ENCODE results near the gene ANKS1B.

ANKS1B gene

DNA sequence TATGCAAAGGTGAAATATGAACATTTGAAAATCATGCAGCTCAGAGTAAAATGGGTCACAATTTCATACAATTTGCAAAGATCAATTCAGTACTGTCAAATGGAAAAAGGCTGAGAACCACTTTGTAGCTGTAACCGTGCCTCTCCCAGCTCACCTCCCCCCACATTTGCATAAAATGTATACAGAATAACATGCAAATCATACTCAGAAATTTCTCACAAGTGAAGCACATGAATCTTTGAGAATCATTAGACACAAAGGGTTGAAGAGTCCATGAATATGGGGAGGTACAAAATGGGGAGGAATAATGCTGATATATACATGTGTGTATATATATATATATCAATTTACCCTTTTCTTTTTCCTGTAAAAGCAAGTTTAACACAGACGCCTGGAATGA, 1177.5 kb downstream of the ANKS1B start:
- TF ChIP-seq CTCF (IDR thresholded peaks at IDR 0.05; ENCODE audit: low read length) (no peak), EZH2 (IDR thresholded peaks at IDR 0.05; ENCODE audit: borderline replicate concordance, low read length) (no peak)
- H3K4me1 ChIP-seq (ENCODE audit: insufficient read depth, low read length, severe bottlenecking), result no peaks in the 10 kb centered on the region
- H3K9me2 ChIP-seq (ENCODE audit: low read depth, low read length), result no peaks in the 10 kb centered on the region
- no peaks in the 10 kb centered on the region for H3K36me3 ChIP-seq (ENCODE audit: insufficient read depth, low read length)
- H4K20me1 ChIP-seq (ENCODE audit: insufficient read depth, low read length), result no peaks in the 10 kb centered on the region
- H3K79me2 ChIP-seq (ENCODE audit: insufficient read depth, low read length), result no peaks in the 10 kb centered on the region
- no peak overlapping the region for H3K4me2 ChIP-seq (ENCODE audit: low read length)
- no peaks in the 10 kb centered on the region for H3K9me3 ChIP-seq (ENCODE audit: low read length)
- no peak overlapping the region for H2AFZ ChIP-seq (ENCODE audit: low read length)
- H3K27ac ChIP-seq (ENCODE audit: low read depth, low read length, poor library complexity, severe bottlenecking), result no peak overlapping the region
- no peak overlapping the region for H3K4me3 ChIP-seq (ENCODE audit: low read depth, low read length, poor library complexity, severe bottlenecking)
- H3K9ac ChIP-seq (ENCODE audit: low read length), result no peak overlapping the region
- H3K27me3 ChIP-seq (ENCODE audit: insufficient read depth, low read length), result no peaks in the 10 kb centered on the region
- H3F3A ChIP-seq (ENCODE audit: insufficient read depth, low read length), result no peaks in the 10 kb centered on the region

GRCh38 chr12:98803468-98804209, 1181.1 kb downstream of the ANKS1B start:
- TF ChIP-seq CTCF (IDR thresholded peaks at IDR 0.05; ENCODE audit: low read length) (no peak), EZH2 (IDR thresholded peaks at IDR 0.05; ENCODE audit: borderline replicate concordance, low read length) (no peak)
- no peaks in the 10 kb centered on the region for H3K27me3 ChIP-seq (ENCODE audit: insufficient read depth, low read length)

DNA sequence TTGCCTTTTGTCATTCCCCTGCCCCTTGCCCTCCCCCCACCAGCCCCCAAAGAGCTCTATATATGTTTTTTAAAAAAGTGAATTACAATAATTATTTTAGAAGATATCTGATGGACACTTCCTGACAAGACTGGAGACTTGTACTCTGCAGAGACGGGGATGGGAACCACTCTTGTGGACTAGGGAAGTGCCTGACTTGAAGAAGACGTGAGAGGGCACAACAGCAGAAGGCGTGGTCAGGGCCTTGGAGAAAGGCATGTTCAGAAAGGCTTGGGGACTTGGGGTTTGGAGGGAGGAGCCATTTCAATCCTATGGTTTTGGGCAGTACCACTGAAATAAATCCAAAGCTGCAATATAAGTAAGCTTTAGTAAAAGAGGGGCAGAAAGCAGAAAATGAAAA, 1184.9 kb downstream of the ANKS1B start:
- Histone ChIP-seq H3F3A (ENCODE audit: insufficient read depth, low read length) (no peaks in the 10 kb centered on the region), H3K4me1 (ENCODE audit: insufficient read depth, low read length, severe bottlenecking) (no peaks in the 10 kb centered on the region), H2AFZ (ENCODE audit: low read length) (no peak overlapping the region), H3K36me3 (ENCODE audit: insufficient read depth, low read length) (no peaks in the 10 kb centered on the region), H3K9me2 (ENCODE audit: low read depth, low read length) (no peaks in the 10 kb centered on the region), H3K79me2 (ENCODE audit: insufficient read depth, low read length) (no peaks in the 10 kb centered on the region), H3K27ac (ENCODE audit: low read depth, low read length, poor library complexity, severe bottlenecking) (no peak overlapping the region), H3K4me3 (ENCODE audit: low read depth, low read length, poor library complexity, severe bottlenecking) (no peak overlapping the region), H3K4me2 (ENCODE audit: low read length) (no peak overlapping the region), H4K20me1 (ENCODE audit: insufficient read depth, low read length) (no peaks in the 10 kb centered on the region), H3K27me3 (ENCODE audit: insufficient read depth, low read length) (no peaks in the 10 kb centered on the region), H3K9ac (ENCODE audit: low read length) (no peak overlapping the region), H3K9me3 (ENCODE audit: low read length) (no peaks in the 10 kb centered on the region)
- no peak for TF ChIP-seq EZH2 (IDR thresholded peaks at IDR 0.05; ENCODE audit: borderline replicate concordance, low read length)
- TF ChIP-seq CTCF (IDR thresholded peaks at IDR 0.05; ENCODE audit: low read length), result no peak

More at GRCh38 chr12:98803468-98804209, 1181.1 kb downstream of the ANKS1B start:
- Histone ChIP-seq H3K36me3 (ENCODE audit: insufficient read depth, low read length) (no peaks in the 10 kb centered on the region), H3K9me3 (ENCODE audit: low read length) (no peaks in the 10 kb centered on the region), H3K9ac (ENCODE audit: low read length) (no peak overlapping the region), H3K9me2 (ENCODE audit: low read depth, low read length) (no peaks in the 10 kb centered on the region), H4K20me1 (ENCODE audit: insufficient read depth, low read length) (no peaks in the 10 kb centered on the region), H2AFZ (ENCODE audit: low read length) (no peak overlapping the region), H3K4me3 (ENCODE audit: low read depth, low read length, poor library complexity, severe bottlenecking) (no peak overlapping the region), H3K4me2 (ENCODE audit: low read length) (no peak overlapping the region), H3K4me1 (ENCODE audit: insufficient read depth, low read length, severe bottlenecking) (no peaks in the 10 kb centered on the region), H3K27ac (ENCODE audit: low read depth, low read length, poor library complexity, severe bottlenecking) (no peak overlapping the region), H3K79me2 (ENCODE audit: insufficient read depth, low read length) (no peaks in the 10 kb centered on the region), H3F3A (ENCODE audit: insufficient read depth, low read length) (no peaks in the 10 kb centered on the region)

Data from OCI-LY1 (cell line).